Measurements from ENCODE around the gene TLK2. TPM values are rescaled to one million over a fixed set of nuclear protein-coding genes. Genes with fewer than 3 reads are reported as not detected.

TLK2 gene
- total and polyA plus RNA-seq, 2 donors: 18.7 to 38.5 TPM

- Histone ChIP-seq H3K27ac (ENCODE audit: low read depth in 1 of 2, low read length in 1 of 2) (no peak overlapping the region), H3K27me3 (ENCODE audit: control insufficient read depth in 2 of 2, insufficient read depth in 1 of 2, low read length in 1 of 2) (no peaks in the 10 kb centered on the region), H3K4me3 (ENCODE audit: low read length in 2 of 2) (no peak overlapping the region), H3K36me3 (ENCODE audit: control insufficient read depth in 2 of 2, insufficient read depth in 2 of 2, low read length in 1 of 2) (peaks cover 10 to 36% of the 10 kb centered on the region in 2 donors), H3K4me1 (ENCODE audit: control insufficient read depth in 2 of 2, insufficient read depth in 2 of 2, low read length in 2 of 2) (no peaks in the 10 kb centered on the region), H3K9me3 (ENCODE audit: control insufficient read depth in 2 of 2, insufficient read depth in 1 of 2, low read length in 1 of 2) (no peaks in the 10 kb centered on the region)
- 95% methylated on average over 1 of the region's 1 CpG for WGBS
- no peak for DNase-seq (ENCODE audit: low read depth in 6 of 9, low spot score in 9 of 9)
Observed at GRCh38 chr17:62562656-62563055, 84.0 kb downstream of the TLK2 start.

GRCh38 chr17:62565817-62566216, 87.2 kb downstream of the TLK2 start:
- H3K27me3 ChIP-seq (ENCODE audit: control insufficient read depth in 2 of 2, insufficient read depth in 1 of 2, low read length in 1 of 2): no peaks in the 10 kb centered on the region
- 97% methylated on average over 1 of the region's 1 CpG for WGBS
- no peak for DNase-seq (ENCODE audit: low read depth in 6 of 9, low spot score in 9 of 9)
- H3K4me3 ChIP-seq (ENCODE audit: low read length in 2 of 2): no peak overlapping the region
- H3K4me1 ChIP-seq (ENCODE audit: control insufficient read depth in 2 of 2, insufficient read depth in 2 of 2, low read length in 2 of 2): no peaks in the 10 kb centered on the region
- no peaks in the 10 kb centered on the region for H3K9me3 ChIP-seq (ENCODE audit: control insufficient read depth in 2 of 2, insufficient read depth in 1 of 2, low read length in 1 of 2)
- H3K36me3 ChIP-seq (ENCODE audit: control insufficient read depth in 2 of 2, insufficient read depth in 2 of 2, low read length in 1 of 2): peaks cover 10 to 44% of the 10 kb centered on the region in 2 donors
- H3K27ac ChIP-seq (ENCODE audit: low read depth in 1 of 2, low read length in 1 of 2): no peak overlapping the region

GRCh38 chr17:62566996-62567578, 88.5 kb downstream of the TLK2 start:
- WGBS: 96% methylated on average over 4 of the region's 4 CpGs
- Histone ChIP-seq H3K9me3 (ENCODE audit: control insufficient read depth in 2 of 2, insufficient read depth in 1 of 2, low read length in 1 of 2) (no peaks in the 10 kb centered on the region), H3K27ac (ENCODE audit: low read depth in 1 of 2, low read length in 1 of 2) (no peak overlapping the region), H3K36me3 (ENCODE audit: control insufficient read depth in 2 of 2, insufficient read depth in 2 of 2, low read length in 1 of 2) (peaks cover 10 to 43% of the 10 kb centered on the region in 2 donors), H3K4me3 (ENCODE audit: low read length in 2 of 2) (no peak overlapping the region), H3K4me1 (ENCODE audit: control insufficient read depth in 2 of 2, insufficient read depth in 2 of 2, low read length in 2 of 2) (no peaks in the 10 kb centered on the region), H3K27me3 (ENCODE audit: control insufficient read depth in 2 of 2, insufficient read depth in 1 of 2, low read length in 1 of 2) (no peaks in the 10 kb centered on the region)
- DNase-seq (ENCODE audit: low read depth in 6 of 9, low spot score in 9 of 9): no peak

GRCh38 chr17:62572488-62572887, 93.9 kb downstream of the TLK2 start:
- H3K4me3 ChIP-seq (ENCODE audit: low read length in 2 of 2): no peak overlapping the region
- no peaks in the 10 kb centered on the region for H3K27me3 ChIP-seq (ENCODE audit: control insufficient read depth in 2 of 2, insufficient read depth in 1 of 2, low read length in 1 of 2)
- H3K4me1 ChIP-seq (ENCODE audit: control insufficient read depth in 2 of 2, insufficient read depth in 2 of 2, low read length in 2 of 2): no peaks in the 10 kb centered on the region
- no peak overlapping the region for H3K27ac ChIP-seq (ENCODE audit: low read depth in 1 of 2, low read length in 1 of 2)
- peaks cover 4 to 47% of the 10 kb centered on the region in 2 donors for H3K36me3 ChIP-seq (ENCODE audit: control insufficient read depth in 2 of 2, insufficient read depth in 2 of 2, low read length in 1 of 2)
- 97% methylated on average over 5 of the region's 5 CpGs for WGBS
- no peaks in the 10 kb centered on the region for H3K9me3 ChIP-seq (ENCODE audit: control insufficient read depth in 2 of 2, insufficient read depth in 1 of 2, low read length in 1 of 2)
- DNase-seq (ENCODE audit: low read depth in 6 of 9, low spot score in 9 of 9): no peak

- peaks cover 4 to 50% of the 10 kb centered on the region in 2 donors for H3K36me3 ChIP-seq (ENCODE audit: control insufficient read depth in 2 of 2, insufficient read depth in 2 of 2, low read length in 1 of 2)
- H3K4me1 ChIP-seq (ENCODE audit: control insufficient read depth in 2 of 2, insufficient read depth in 2 of 2, low read length in 2 of 2): no peaks in the 10 kb centered on the region
- no peaks in the 10 kb centered on the region for H3K27me3 ChIP-seq (ENCODE audit: control insufficient read depth in 2 of 2, insufficient read depth in 1 of 2, low read length in 1 of 2)
- DNase-seq (ENCODE audit: low read depth in 6 of 9, low spot score in 9 of 9): no peak
- no peaks in the 10 kb centered on the region for H3K9me3 ChIP-seq (ENCODE audit: control insufficient read depth in 2 of 2, insufficient read depth in 1 of 2, low read length in 1 of 2)
- WGBS: 95% methylated on average over 7 of the region's 7 CpGs
- no peak overlapping the region for H3K27ac ChIP-seq (ENCODE audit: low read depth in 1 of 2, low read length in 1 of 2)
- no peak overlapping the region for H3K4me3 ChIP-seq (ENCODE audit: low read length in 2 of 2)
Observed at GRCh38 chr17:62572888-62573401, 94.3 kb downstream of the TLK2 start.

- Histone ChIP-seq H3K4me3 (ENCODE audit: low read length in 2 of 2) (no peak overlapping the region), H3K4me1 (ENCODE audit: control insufficient read depth in 2 of 2, insufficient read depth in 2 of 2, low read length in 2 of 2) (no peaks in the 10 kb centered on the region), H3K27me3 (ENCODE audit: control insufficient read depth in 2 of 2, insufficient read depth in 1 of 2, low read length in 1 of 2) (no peaks in the 10 kb centered on the region), H3K27ac (ENCODE audit: low read depth in 1 of 2, low read length in 1 of 2) (no peak overlapping the region), H3K9me3 (ENCODE audit: control insufficient read depth in 2 of 2, insufficient read depth in 1 of 2, low read length in 1 of 2) (no peaks in the 10 kb centered on the region), H3K36me3 (ENCODE audit: control insufficient read depth in 2 of 2, insufficient read depth in 2 of 2, low read length in 1 of 2) (peaks cover 4 to 54% of the 10 kb centered on the region in 2 donors)
- no peak for DNase-seq (ENCODE audit: low read depth in 6 of 9, low spot score in 9 of 9)
Observed at GRCh38 chr17:62573480-62574117, 95.0 kb downstream of the TLK2 start.

GRCh38 chr17:62576382-62576781, 97.8 kb downstream of the TLK2 start:
- Histone ChIP-seq H3K27ac (ENCODE audit: low read depth in 1 of 2, low read length in 1 of 2) (no peak overlapping the region), H3K36me3 (ENCODE audit: control insufficient read depth in 2 of 2, insufficient read depth in 2 of 2, low read length in 1 of 2) (peaks cover 4 to 58% of the 10 kb centered on the region in 2 donors), H3K27me3 (ENCODE audit: control insufficient read depth in 2 of 2, insufficient read depth in 1 of 2, low read length in 1 of 2) (no peaks in the 10 kb centered on the region), H3K4me3 (ENCODE audit: low read length in 2 of 2) (no peak overlapping the region), H3K9me3 (ENCODE audit: control insufficient read depth in 2 of 2, insufficient read depth in 1 of 2, low read length in 1 of 2) (no peaks in the 10 kb centered on the region), H3K4me1 (ENCODE audit: control insufficient read depth in 2 of 2, insufficient read depth in 2 of 2, low read length in 2 of 2) (no peaks in the 10 kb centered on the region)
- WGBS: 96% methylated on average over 1 of the region's 1 CpG
- no peak for DNase-seq (ENCODE audit: low read depth in 6 of 9, low spot score in 9 of 9)

- no peaks in the 10 kb centered on the region for H3K27me3 ChIP-seq (ENCODE audit: control insufficient read depth in 2 of 2, insufficient read depth in 1 of 2, low read length in 1 of 2)
- peaks cover 4 to 57% of the 10 kb centered on the region in 2 donors for H3K36me3 ChIP-seq (ENCODE audit: control insufficient read depth in 2 of 2, insufficient read depth in 2 of 2, low read length in 1 of 2)
- H3K4me1 ChIP-seq (ENCODE audit: control insufficient read depth in 2 of 2, insufficient read depth in 2 of 2, low read length in 2 of 2): no peaks in the 10 kb centered on the region
- no peak overlapping the region for H3K27ac ChIP-seq (ENCODE audit: low read depth in 1 of 2, low read length in 1 of 2)
- WGBS: 96% methylated on average over 2 of the region's 2 CpGs
- H3K9me3 ChIP-seq (ENCODE audit: control insufficient read depth in 2 of 2, insufficient read depth in 1 of 2, low read length in 1 of 2): no peaks in the 10 kb centered on the region
- no peak overlapping the region for H3K4me3 ChIP-seq (ENCODE audit: low read length in 2 of 2)
- no peak for DNase-seq (ENCODE audit: low read depth in 6 of 9, low spot score in 9 of 9)
Observed at GRCh38 chr17:62578757-62579487, 100.3 kb downstream of the TLK2 start.

- Histone ChIP-seq H3K36me3 (ENCODE audit: control insufficient read depth in 2 of 2, insufficient read depth in 2 of 2, low read length in 1 of 2) (peaks cover 9 to 52% of the 10 kb centered on the region in 2 donors), H3K4me1 (ENCODE audit: control insufficient read depth in 2 of 2, insufficient read depth in 2 of 2, low read length in 2 of 2) (no peaks in the 10 kb centered on the region), H3K27ac (ENCODE audit: low read depth in 1 of 2, low read length in 1 of 2) (no peak overlapping the region), H3K9me3 (ENCODE audit: control insufficient read depth in 2 of 2, insufficient read depth in 1 of 2, low read length in 1 of 2) (no peaks in the 10 kb centered on the region), H3K27me3 (ENCODE audit: control insufficient read depth in 2 of 2, insufficient read depth in 1 of 2, low read length in 1 of 2) (no peaks in the 10 kb centered on the region), H3K4me3 (ENCODE audit: low read length in 2 of 2) (no peak overlapping the region)
- no peak for DNase-seq (ENCODE audit: low read depth in 6 of 9, low spot score in 9 of 9)
- 97% methylated on average over 2 of the region's 2 CpGs for WGBS
Observed at GRCh38 chr17:62580947-62581346, 102.3 kb downstream of the TLK2 start.

All from thymus (tissue), 11 donors.